ENCODE data around the gene CNOT6. TPM values are rescaled to one million over a fixed set of nuclear protein-coding genes. Genes with fewer than 3 reads are reported as not detected.

The CNOT6 gene
- total RNA-seq, 1 experiment from 2014 or later: 60.9 TPM

DNA sequence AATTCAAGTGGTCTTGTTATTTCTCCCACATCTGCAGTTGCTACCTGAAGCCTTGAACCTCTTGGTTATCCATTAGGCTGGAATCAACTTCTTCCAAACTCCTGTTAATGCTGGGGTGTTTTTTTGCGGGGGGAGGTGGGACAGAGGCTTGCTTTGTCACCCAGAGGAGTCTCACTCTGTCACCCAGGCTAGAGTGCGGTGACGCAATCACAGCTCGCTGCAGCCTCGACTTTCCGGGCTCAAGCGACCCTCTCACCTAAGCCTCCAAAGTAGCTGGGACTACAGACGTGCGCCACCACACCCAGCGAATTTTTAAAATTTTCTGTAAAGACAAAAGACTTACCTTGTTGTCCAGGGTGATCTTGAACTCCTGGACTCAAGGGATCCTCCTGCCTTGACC, 92.7 kb downstream of the CNOT6 start:
- no peak for DNase-seq (ENCODE audit: low spot score)
- no peak overlapping the region for H3K4me3 ChIP-seq (ENCODE audit: low read depth, low read length, poor library complexity, severe bottlenecking)
- no peak overlapping the region for H3K27ac ChIP-seq (ENCODE audit: low read depth, low read length, poor library complexity, severe bottlenecking)
- ChIA-PET POLR2A (ENCODE audit: low non-redundant PET) (interaction anchor here (0.6 kb wide), 1 partner anchor 469 kb away, joined by 7 read pairs; no protein-coding TSS in a partner anchor), CTCF (no interaction called here)
- TF ChIP-seq, protein P1, sequence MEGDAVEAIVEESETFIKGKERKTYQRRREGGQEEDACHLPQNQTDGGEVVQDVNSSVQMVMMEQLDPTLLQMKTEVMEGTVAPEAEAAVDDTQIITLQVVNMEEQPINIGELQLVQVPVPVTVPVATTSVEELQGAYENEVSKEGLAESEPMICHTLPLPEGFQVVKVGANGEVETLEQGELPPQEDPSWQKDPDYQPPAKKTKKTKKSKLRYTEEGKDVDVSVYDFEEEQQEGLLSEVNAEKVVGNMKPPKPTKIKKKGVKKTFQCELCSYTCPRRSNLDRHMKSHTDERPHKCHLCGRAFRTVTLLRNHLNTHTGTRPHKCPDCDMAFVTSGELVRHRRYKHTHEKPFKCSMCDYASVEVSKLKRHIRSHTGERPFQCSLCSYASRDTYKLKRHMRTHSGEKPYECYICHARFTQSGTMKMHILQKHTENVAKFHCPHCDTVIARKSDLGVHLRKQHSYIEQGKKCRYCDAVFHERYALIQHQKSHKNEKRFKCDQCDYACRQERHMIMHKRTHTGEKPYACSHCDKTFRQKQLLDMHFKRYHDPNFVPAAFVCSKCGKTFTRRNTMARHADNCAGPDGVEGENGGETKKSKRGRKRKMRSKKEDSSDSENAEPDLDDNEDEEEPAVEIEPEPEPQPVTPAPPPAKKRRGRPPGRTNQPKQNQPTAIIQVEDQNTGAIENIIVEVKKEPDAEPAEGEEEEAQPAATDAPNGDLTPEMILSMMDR (conservative IDR thresholded peaks at IDR 0.05; ENCODE audit: low read depth, low read length): no peak
- TF ChIP-seq EZH2 (IDR thresholded peaks at IDR 0.05; ENCODE audit: borderline replicate concordance, low read depth, low read length, poor library complexity, severe bottlenecking): no peak
- H3K4me1 ChIP-seq (ENCODE audit: insufficient read depth, low read length, poor library complexity, severe bottlenecking): no peaks in the 10 kb centered on the region
- H3K36me3 ChIP-seq (ENCODE audit: insufficient read depth, low read length, poor library complexity, severe bottlenecking): no peaks in the 10 kb centered on the region
- no peaks in the 10 kb centered on the region for H3K9me3 ChIP-seq (ENCODE audit: low read depth, low read length, poor library complexity, severe bottlenecking)
- BruUV-seq (replicated peaks): no TSS peak
- peaks cover 37% of the 10 kb centered on the region for H3K27me3 ChIP-seq (replicated peaks; ENCODE audit: insufficient read depth, low read depth, low read length, poor library complexity)
- intact Hi-C loops (cut with micrococcal nuclease; ENCODE audit: unreplicated experiment): no loop called here

DNA sequence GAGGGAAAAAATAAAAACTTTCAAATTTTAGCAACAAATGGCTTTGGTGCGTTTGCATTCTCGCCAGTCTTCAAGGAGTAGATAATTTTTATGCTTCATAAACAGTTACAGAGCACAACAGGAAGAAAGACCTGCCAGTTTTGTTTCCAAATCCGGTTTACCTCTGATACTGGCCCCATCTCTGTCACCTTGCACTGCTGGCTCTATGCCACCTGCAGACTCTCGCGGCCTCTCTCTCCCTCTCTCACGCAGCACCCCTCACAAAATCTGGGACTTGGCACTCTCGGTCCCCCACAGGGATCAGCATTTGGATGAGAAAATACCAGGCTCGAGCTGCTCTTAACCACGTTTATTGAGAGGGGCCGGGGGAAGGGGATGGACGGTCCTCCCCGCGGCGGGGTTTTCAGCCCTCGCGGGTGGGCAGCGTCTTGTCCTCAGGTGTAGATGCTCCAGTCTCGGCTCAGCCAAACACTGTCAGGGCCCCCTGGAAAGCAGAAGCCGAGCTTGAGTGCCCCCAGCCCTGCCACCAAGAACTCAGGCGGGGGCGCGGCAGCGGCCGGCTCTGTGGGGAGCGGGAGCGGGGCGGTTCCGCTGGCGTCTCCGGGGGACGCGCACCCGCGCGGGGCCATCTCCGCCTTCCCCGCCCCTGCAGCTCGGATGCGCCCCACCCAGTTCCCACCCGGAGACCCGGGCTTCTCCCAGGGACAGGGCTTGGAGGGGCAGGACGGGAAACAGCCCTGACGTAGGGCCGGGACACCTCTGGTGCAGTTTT, 95.8 kb downstream of the CNOT6 start:
- TF ChIP-seq EZH2 (IDR thresholded peaks at IDR 0.05; ENCODE audit: borderline replicate concordance, low read depth, low read length, poor library complexity, severe bottlenecking): no peak
- TF ChIP-seq, protein P1 (conservative IDR thresholded peaks at IDR 0.05; ENCODE audit: low read depth, low read length): no peak
- no TSS peak for BruUV-seq (replicated peaks)
- DNase-seq (ENCODE audit: low spot score): no peak
- ChIA-PET CTCF (no interaction called here), POLR2A (ENCODE audit: low non-redundant PET) (no interaction called here)
- intact Hi-C loops (cut with micrococcal nuclease; ENCODE audit: unreplicated experiment): no loop called here
- Histone ChIP-seq H3K4me3 (ENCODE audit: low read depth, low read length, poor library complexity, severe bottlenecking) (peak overlapping the region; percentile 31), H3K27me3 (replicated peaks; ENCODE audit: insufficient read depth, low read depth, low read length, poor library complexity) (peaks cover 42% of the 10 kb centered on the region), H3K4me1 (ENCODE audit: insufficient read depth, low read length, poor library complexity, severe bottlenecking) (no peaks in the 10 kb centered on the region), H3K9me3 (ENCODE audit: low read depth, low read length, poor library complexity, severe bottlenecking) (no peaks in the 10 kb centered on the region), H3K27ac (ENCODE audit: low read depth, low read length, poor library complexity, severe bottlenecking) (no peak overlapping the region), H3K36me3 (ENCODE audit: insufficient read depth, low read length, poor library complexity, severe bottlenecking) (no peaks in the 10 kb centered on the region)

DNA sequence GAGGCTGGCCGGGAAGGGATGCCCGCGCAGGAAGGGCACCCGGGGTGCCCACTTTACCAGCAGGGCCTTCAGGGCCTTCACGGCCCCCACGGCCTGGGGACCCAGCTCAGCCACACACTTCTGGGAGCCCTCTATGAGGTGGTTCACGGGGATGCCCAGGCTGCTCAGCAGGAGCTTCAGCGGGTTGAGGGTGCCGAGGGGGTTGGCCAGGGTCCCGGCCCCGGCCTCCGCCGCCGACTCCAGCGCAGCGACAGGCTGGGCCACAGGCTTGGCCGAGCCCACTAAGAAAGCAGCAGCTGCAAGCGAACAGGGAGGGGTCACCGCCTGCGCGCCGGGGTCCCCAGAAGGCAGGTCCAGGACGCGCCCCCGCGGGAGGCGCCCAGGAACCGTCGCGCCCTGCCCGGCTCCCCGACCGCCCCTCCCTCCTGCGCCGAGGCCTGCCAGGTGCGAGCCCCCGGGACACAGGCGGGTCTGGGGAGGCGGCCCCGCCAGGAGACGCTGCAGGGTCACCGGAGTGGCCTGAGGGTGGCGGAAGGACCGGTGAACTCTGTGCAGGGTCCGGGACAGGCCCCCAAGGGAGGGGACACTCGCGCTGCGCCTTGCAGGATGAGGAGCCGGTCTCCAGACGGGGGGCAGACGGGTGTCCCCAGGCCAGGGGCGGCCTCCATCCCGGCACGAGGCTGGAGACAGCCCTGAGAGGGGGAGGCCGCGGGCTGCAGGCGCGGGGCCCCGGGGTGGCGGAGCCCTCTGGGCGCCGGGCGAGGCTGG, 96.5 kb downstream of the CNOT6 start:
- Histone ChIP-seq H3K4me1 (ENCODE audit: insufficient read depth, low read length, poor library complexity, severe bottlenecking) (no peaks in the 10 kb centered on the region), H3K4me3 (ENCODE audit: low read depth, low read length, poor library complexity, severe bottlenecking) (peak overlapping the region; percentile 31), H3K27me3 (replicated peaks; ENCODE audit: insufficient read depth, low read depth, low read length, poor library complexity) (peaks cover 42% of the 10 kb centered on the region), H3K36me3 (ENCODE audit: insufficient read depth, low read length, poor library complexity, severe bottlenecking) (no peaks in the 10 kb centered on the region), H3K27ac (ENCODE audit: low read depth, low read length, poor library complexity, severe bottlenecking) (no peak overlapping the region), H3K9me3 (ENCODE audit: low read depth, low read length, poor library complexity, severe bottlenecking) (no peaks in the 10 kb centered on the region)
- peak; percentile 65 for TF ChIP-seq EZH2 (IDR thresholded peaks at IDR 0.05; ENCODE audit: borderline replicate concordance, low read depth, low read length, poor library complexity, severe bottlenecking)
- TF ChIP-seq, protein P1 (conservative IDR thresholded peaks at IDR 0.05; ENCODE audit: low read depth, low read length): no peak
- intact Hi-C loops (cut with micrococcal nuclease; ENCODE audit: unreplicated experiment): no loop called here
- ChIA-PET CTCF (no interaction called here), POLR2A (ENCODE audit: low non-redundant PET) (no interaction called here)
- no TSS peak for BruUV-seq (replicated peaks)
- DNase-seq (ENCODE audit: low spot score): no peak
